HCT116 (cell line): Measurements from ENCODE around the gene DDX27. TPM values are rescaled to one million over a fixed set of nuclear protein-coding genes. Genes with fewer than 3 reads are reported as not detected.
"Not testable (repeated sequence)": the region's sequence is repeated elsewhere in the genome, so short reads cannot be mapped to it uniquely, and the experiment has no call there.

Experiments
- ATAC-seq: fragments of 200-7000 bp; cut with Tn5 transposase; 2 replicates; pipeline ENCODE4 v1.9.1; 2020; ENCODE audit warnings: mild to moderate bottlenecking, moderate library complexity
- BruUV-seq: library from RNA; stranded (reverse); fragments of 400-500 nt; replicated peaks from 2 replicates; lab custom pipeline; 2021; lab: Mats Ljungman, UMichigan
- CTCF ChIA-PET: fragments of 300-600 bp; sonication (Branson Sonifier 250); formaldehyde crosslinking; loops from one replicate; lab custom pipeline; 2021; ENCODE audit warnings: antibody characterized with exemption; lab: Charles Lee
- POLR2A ChIA-PET: fragments of 300-600, 350-600 bp; sonication (Branson Sonifier 250); formaldehyde crosslinking; loops from one replicate; lab custom pipeline; 2021; ENCODE audit warnings: antibody characterized with exemption; lab: Charles Lee
- RAD21 ChIA-PET, 2 experiments: fragments of 300-600 bp; sonication (Branson Sonifier 250); formaldehyde crosslinking; loops; one replicate each; lab custom pipeline; 2023; ENCODE audit warnings: low total read pairs in 2 of 2; ENCODE audit not compliant: uncharacterized antibody in 2 of 2, unreplicated experiment in 2 of 2, low non-redundant PET in 1 of 2; lab: Charles Lee
- DNase-seq: peaks from one replicate; pipeline ENCODE4 v3.0.0-alpha.2; 2010; ENCODE audit warnings: low read depth, low spot score
- H2AFZ ChIP-seq: fragments of 200-600 bp; shearing (Covaris generic), sonication (generic); 2 replicates; pipeline ENCODE4 v1.6.1; 2017; ENCODE audit warnings: low read depth, mixed run types, mixed read lengths, antibody characterized with exemption, low read length; ENCODE audit not compliant: poor library complexity, severe bottlenecking
- H3K27ac ChIP-seq: 2 replicates; pipeline ENCODE4 v1.5.1; 2012; ENCODE audit warnings: low read depth, low read length
- H3K27me3 ChIP-seq: fragments of 200-600 bp; sonication (generic); 2 replicates; pipeline ENCODE4 v1.6.1; 2016; ENCODE audit warnings: mixed run types, low read length, mixed read lengths; ENCODE audit not compliant: insufficient read depth
- H3K36me3 ChIP-seq, 2 experiments: fragments of 200-500 bp in 1 of 2; fragments of 200-600 bp in 1 of 2; sonication (Bioruptor generic) in 1 of 2; sonication (generic) in 1 of 2; 2 replicates each; pipeline versions ENCODE4 v1.5.1 to v1.6.1; 2014 to 2016; ENCODE audit warnings: low read length in 2 of 2, inconsistent platforms in 1 of 2, mixed read lengths in 1 of 2, mixed run types in 1 of 2; ENCODE audit not compliant: insufficient read depth in 2 of 2, control insufficient read depth in 1 of 2
- H3K4me1 ChIP-seq, 2 experiments: fragments of 200-600 bp in 1 of 2; sonication (generic) in 1 of 2; 2 replicates each; pipeline versions ENCODE4 v1.5.1 to v1.6.1; 2012 to 2017; ENCODE audit warnings: low read length in 2 of 2, inconsistent platforms in 1 of 2, mild to moderate bottlenecking in 1 of 2, mixed read lengths in 1 of 2, mixed run types in 1 of 2, moderate library complexity in 1 of 2; ENCODE audit not compliant: insufficient read depth in 2 of 2, control insufficient read depth in 1 of 2
- H3K4me2 ChIP-seq: fragments of 200-600 bp; sonication (generic); 2 replicates; pipeline ENCODE4 v1.6.1; 2017; ENCODE audit warnings: mixed run types, low read length, mixed read lengths
- H3K4me3 ChIP-seq, 2 experiments: fragments of 200-600 bp in 1 of 2; sonication (generic) in 1 of 2; replicated peaks in 1 of 2; 2 replicates each; pipeline ENCODE4 v1.5.1; 2011 to 2016; ENCODE audit warnings: low read length in 2 of 2, control low read depth in 1 of 2, low read depth in 1 of 2, mild to moderate bottlenecking in 1 of 2, mixed read lengths in 1 of 2, mixed run types in 1 of 2
- H3K79me2 ChIP-seq: fragments of 200-600 bp; sonication (generic); 2 replicates; pipeline ENCODE4 v1.6.1; 2017; ENCODE audit warnings: mild to moderate bottlenecking, mixed run types, low read length, moderate library complexity, mixed read lengths; ENCODE audit not compliant: insufficient read depth
- H3K9ac ChIP-seq: fragments of 200-600 bp; sonication (generic); 2 replicates; pipeline ENCODE4 v1.6.1; 2016; ENCODE audit warnings: low read length, mixed read lengths
- H3K9me2 ChIP-seq: fragments of 200-600 bp; sonication (generic), shearing (Covaris generic); 2 replicates; pipeline ENCODE4 v1.6.1; 2017; ENCODE audit warnings: mixed run types, mild to moderate bottlenecking, moderate library complexity; ENCODE audit not compliant: insufficient read depth
- H3K9me3 ChIP-seq, 2 experiments: fragments of 200-500 bp in 1 of 2; fragments of 200-600 bp in 1 of 2; sonication (Bioruptor generic) in 1 of 2; sonication (generic) in 1 of 2; 2 replicates each; pipeline ENCODE4 v1.6.1; 2014 to 2017; ENCODE audit warnings: low read length in 2 of 2, mixed read lengths in 2 of 2, inconsistent platforms in 1 of 2, low read depth in 1 of 2, mild to moderate bottlenecking in 1 of 2, mixed run types in 1 of 2, moderate library complexity in 1 of 2; ENCODE audit not compliant: control insufficient read depth in 1 of 2, insufficient read depth in 1 of 2
- H4K20me1 ChIP-seq: fragments of 200-600 bp; sonication (generic), shearing (Covaris generic); 2 replicates; pipeline ENCODE4 v1.6.1; 2017; ENCODE audit warnings: mixed run types, mild to moderate bottlenecking, moderate library complexity; ENCODE audit not compliant: insufficient read depth
- CBX3 ChIP-seq: IDR thresholded peaks from 2 replicates; pipeline ENCODE4 v1.6.1; 2012; ENCODE audit warnings: low read depth
- EGR1 ChIP-seq: IDR thresholded peaks from 2 replicates; pipeline ENCODE4 v1.6.1; 2012; ENCODE audit warnings: low read depth
- ELF1 ChIP-seq: IDR thresholded peaks from 2 replicates; pipeline ENCODE4 v1.6.1; 2012; ENCODE audit warnings: low read depth, borderline replicate concordance
- EZH2phosphoT487 ChIP-seq: fragments of 200-600 bp; IDR thresholded peaks from 2 replicates; pipeline ENCODE4 v1.6.1; 2018; ENCODE audit warnings: antibody characterized with exemption, borderline replicate concordance
- FOSL1 ChIP-seq: IDR thresholded peaks from 2 replicates; pipeline ENCODE4 v1.6.1; 2012; ENCODE audit warnings: low read depth
- JUND ChIP-seq: IDR thresholded peaks from 2 replicates; pipeline ENCODE4 v1.6.1; 2012
- POLR2A ChIP-seq: IDR thresholded peaks from 2 replicates; pipeline ENCODE4 v1.7.0; 2011; ENCODE audit warnings: borderline replicate concordance; ENCODE audit not compliant: insufficient read depth, insufficient read length; ENCODE audit errors: extremely low read depth
- RAD21 ChIP-seq: IDR thresholded peaks from 2 replicates; pipeline ENCODE4 v1.6.1; 2012; ENCODE audit warnings: low read depth, mild to moderate bottlenecking
- SIN3A ChIP-seq: IDR thresholded peaks from 2 replicates; pipeline ENCODE4 v1.6.1; 2012; ENCODE audit warnings: low read depth
- SRF ChIP-seq: IDR thresholded peaks from 2 replicates; pipeline ENCODE4 v1.6.1; 2012; ENCODE audit warnings: low read depth
- TCF7L2 ChIP-seq: IDR thresholded peaks from 2 replicates; pipeline ENCODE4 v1.7.0; 2011; ENCODE audit warnings: borderline replicate concordance, inconsistent platforms; ENCODE audit not compliant: insufficient read depth, insufficient read length; ENCODE audit errors: extremely low read depth
- YY1 ChIP-seq: IDR thresholded peaks from 2 replicates; pipeline ENCODE4 v1.6.1; 2011; ENCODE audit warnings: low read length, low read depth, moderate library complexity, mild to moderate bottlenecking; ENCODE audit not compliant: insufficient replicate concordance; ENCODE audit errors: extremely low read depth
- ZFX ChIP-seq: fragments of 450-650 bp; IDR thresholded peaks from 2 replicates; pipeline ENCODE4 v1.6.1; 2017
- ZNF274 ChIP-seq: fragments of 200-500 bp; sonication (Bioruptor generic); IDR thresholded peaks from 2 replicates; pipeline ENCODE4 v1.6.1; 2014; ENCODE audit warnings: mild to moderate bottlenecking, low read depth, low read length, inconsistent platforms
- intact Hi-C: fragments of 100-400 bp; cut with micrococcal nuclease; formaldehyde crosslinking; loops from 2 replicates; pipeline ENCODE4 v1.10.0; 2022
- total RNA-seq: library from RNA; stranded (reverse); gene quantifications from one replicate; pipeline ENCODE4 v1.2.1, GENCODE V29; 2021; ENCODE audit not compliant: unreplicated experiment
- TF ChIP-seq, protein P1 (sequence below): IDR thresholded peaks from 2 replicates; pipeline ENCODE4 v1.6.1; 2012
- TF ChIP-seq, protein P2 (sequence below): IDR thresholded peaks from 2 replicates; pipeline ENCODE4 v1.6.1; 2012

The DDX27 gene
- total RNA-seq, 1 experiment from 2014 or later: 32.1 TPM

DNA sequence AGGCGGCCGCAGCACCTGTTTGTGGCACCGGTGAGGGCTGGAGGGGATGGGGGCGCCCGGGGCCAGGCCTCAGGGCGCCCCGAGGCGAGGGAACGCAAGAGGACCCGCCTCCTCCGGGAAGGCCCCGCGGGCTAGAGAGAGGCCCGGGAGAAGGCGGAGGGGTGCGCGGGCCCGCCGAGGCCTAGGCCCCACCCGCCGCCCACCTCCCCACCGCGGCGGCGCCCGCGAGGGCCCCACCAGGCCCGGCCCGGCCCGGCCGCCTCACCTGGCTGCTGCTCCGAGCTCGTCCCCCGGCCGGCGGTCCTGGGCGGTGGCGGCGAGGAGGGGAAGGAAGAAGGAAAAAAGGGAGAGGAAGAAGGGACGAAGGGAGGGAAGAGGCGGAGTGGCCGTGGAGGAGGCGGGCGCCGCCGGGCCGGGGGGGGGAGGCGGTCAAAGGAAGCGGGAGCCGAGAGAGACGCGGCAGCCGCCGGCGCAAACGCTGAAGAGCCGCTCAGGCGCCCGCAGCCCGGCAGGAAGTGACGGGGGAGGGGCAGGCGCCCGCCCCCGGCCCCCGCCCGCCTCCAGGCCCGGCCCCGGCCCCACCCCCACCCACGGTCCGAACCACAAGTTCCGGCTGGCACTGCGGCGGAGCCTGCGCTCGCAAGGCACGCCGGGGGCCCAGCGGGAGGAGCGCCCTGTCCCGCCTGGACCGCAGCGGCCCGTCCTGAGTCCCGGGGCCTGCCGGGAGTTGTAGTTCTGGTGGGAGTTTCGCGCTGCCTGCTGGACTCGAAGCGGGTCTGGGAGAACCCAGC is 31.2 kb upstream of the DDX27 start, which contains the start of gene STAU1 (continued):
- TF ChIP-seq EZH2phosphoT487: no peak
- TF ChIP-seq, protein P1, sequence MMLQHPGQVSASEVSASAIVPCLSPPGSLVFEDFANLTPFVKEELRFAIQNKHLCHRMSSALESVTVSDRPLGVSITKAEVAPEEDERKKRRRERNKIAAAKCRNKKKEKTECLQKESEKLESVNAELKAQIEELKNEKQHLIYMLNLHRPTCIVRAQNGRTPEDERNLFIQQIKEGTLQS: no peak
- no peak; the same call in 1 of the 2 replicates for TF ChIP-seq SRF
- peak; percentile 79 for TF ChIP-seq YY1
- TF ChIP-seq RAD21: no peak
- peak; percentile 84 for TF ChIP-seq CBX3
- peak; percentile 72 for TF ChIP-seq SIN3A
- TF ChIP-seq FOSL1: no peak
- no peak for TF ChIP-seq TCF7L2
- TF ChIP-seq ELF1: peak; percentile 30; the same call in 1 of the 2 replicates
- peak; percentile 96 for TF ChIP-seq ZFX
- TF ChIP-seq JUND: no peak
- no peak; the same call in 1 of the 2 replicates for TF ChIP-seq EGR1
- no peak for TF ChIP-seq ZNF274
- peak; percentile 52 for TF ChIP-seq POLR2A
- TF ChIP-seq, protein P2, sequence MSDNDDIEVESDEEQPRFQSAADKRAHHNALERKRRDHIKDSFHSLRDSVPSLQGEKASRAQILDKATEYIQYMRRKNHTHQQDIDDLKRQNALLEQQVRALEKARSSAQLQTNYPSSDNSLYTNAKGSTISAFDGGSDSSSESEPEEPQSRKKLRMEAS: no peak

DNA sequence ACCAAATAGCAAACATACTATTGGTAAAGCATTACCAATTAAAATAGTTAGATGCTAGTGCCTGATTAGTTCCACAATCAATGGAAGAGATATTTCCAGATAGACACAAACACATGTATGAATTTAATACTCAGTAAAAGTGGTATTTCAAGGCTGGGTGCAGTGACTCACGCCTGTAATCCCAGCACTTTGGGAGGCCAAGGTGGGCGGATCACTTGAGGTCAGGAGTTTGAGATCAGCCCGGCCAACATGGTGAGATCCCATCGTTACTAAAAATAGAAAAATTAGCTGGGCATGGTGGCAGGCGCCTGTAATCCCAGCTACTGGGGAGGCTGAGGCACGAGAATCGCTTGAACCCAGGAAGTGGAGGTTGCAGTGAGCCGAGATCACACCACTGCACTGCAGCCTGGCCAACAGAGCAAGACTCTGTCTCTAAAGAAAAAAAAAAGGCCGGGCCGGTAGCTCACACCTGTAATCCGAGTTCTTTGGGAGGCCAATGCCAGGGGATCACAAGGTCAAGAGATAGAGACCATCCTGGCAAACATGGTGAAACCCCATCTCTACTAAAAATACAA is 26.2 kb upstream of the DDX27 start:
- POLR2A ChIA-PET: interaction anchor here (0.8 to 1.9 kb wide), 4 partner anchors 12 to 147 kb away, joined by 3 to 5 read pairs (median 3); partner anchors contain the start of genes CSE1L and DDX27
- Histone ChIP-seq H3K9ac (peak overlapping the region; percentile 50), H3K4me2 (peak overlapping the region; percentile 53), H3K27ac (peak overlapping the region; percentile 61), H3K4me3 (peak overlapping the region in 1 of 2 experiments; percentile 20; a peak in 1 of 4 replicates), H3K4me1 (peaks cover 14 to 23% of the 10 kb centered on the region in 2 experiments)
- H2AFZ ChIP-seq, H3K27me3 ChIP-seq, H3K36me3 ChIP-seq, H3K9me3 ChIP-seq, RAD21 ChIA-PET, intact Hi-C loops, H3K9me2 ChIP-seq, H3K79me2 ChIP-seq, H4K20me1 ChIP-seq, DNase-seq: not testable (repeated sequence)
- CTCF ChIA-PET: interaction anchor here (1.1 kb wide), 1 partner anchor 24 kb away, joined by 5 read pairs; no protein-coding TSS in a partner anchor
- ATAC-seq: peak; percentile 2; the same call in 1 of the 2 replicates
- TSS peak; percentile 89 for BruUV-seq
- TF ChIP-seq JUND (0 out of 2 replicates have a peak, but pooled peaks have one; percentile 8), EGR1 (0 out of 2 replicates have a peak, but pooled peaks have one; percentile 54)
- TF ChIP-seq, all 23 proteins: peak for 2; not testable (repeated sequence) for 21
